ENCODE data around the gene PALS1. TPM values are rescaled to one million over a fixed set of nuclear protein-coding genes. Genes with fewer than 3 reads are reported as not detected.
"Not testable (repeated sequence)": the region's sequence is repeated elsewhere in the genome, so short reads cannot be mapped to it uniquely, and the experiment has no call there.

Gene PALS1
- total RNA-seq, 8 experiments from 2014 or later, result 10.0 to 35.9 (median 20.5) TPM

DNA sequence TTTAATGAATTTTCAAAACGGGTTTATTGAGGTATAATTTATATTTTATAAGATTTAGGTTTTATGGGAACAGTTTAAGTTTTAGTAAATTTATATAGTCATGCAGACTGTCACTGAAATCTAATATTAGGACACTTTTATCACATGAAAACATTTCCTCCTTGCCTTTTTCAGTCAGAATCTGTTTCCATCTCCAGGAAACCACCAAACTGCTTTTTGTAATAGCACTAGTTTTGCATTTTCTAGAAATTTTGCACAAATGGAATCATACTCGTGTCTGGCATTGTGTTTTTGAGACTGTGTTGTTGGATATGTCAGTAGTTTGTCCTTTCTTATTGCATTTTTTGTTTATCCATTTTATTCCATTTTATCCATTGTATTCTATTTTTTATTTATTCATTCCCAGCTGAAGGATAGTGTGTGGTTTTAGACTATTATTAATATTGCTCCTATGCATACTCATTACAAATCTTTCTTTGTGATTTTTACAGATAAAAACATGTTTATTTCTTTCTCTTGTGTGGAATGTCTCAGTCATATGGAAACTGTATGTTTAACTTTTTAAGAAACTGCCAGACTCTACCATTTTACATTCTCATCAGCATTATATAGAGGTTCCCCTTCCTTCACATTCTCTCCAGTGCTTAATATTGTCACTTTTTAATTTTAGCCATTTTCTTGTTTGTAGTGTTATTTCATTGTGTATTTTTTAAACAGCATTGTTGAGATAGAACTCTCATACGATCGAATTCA, 26.5 kb downstream of the PALS1 start:
- Histone ChIP-seq H3K4me3 (peak overlapping the region; percentile 7 to 33 (median 28)), H3K27ac (peak overlapping the region; percentile 56 to 62), H3K4me1 (replicated peaks in 1 of 2) (peaks cover 12 to 35% of the 10 kb centered on the region in 2 donors)
- no peak for ATAC-seq (replicated peaks in 6 of 8)
- WGBS, 10 experiments, result 0 to 94% (median 28%) methylated on average over 1 to 4 of the region's 4 CpGs
- in situ Hi-C loops (cut with MboI; ENCODE audit: low pct_unique_long_range_greater_than_20kb in 2 of 9, low sequenced_read_pairs in 9 of 9, unreplicated experiment in 9 of 9), result no loop called here

DNA sequence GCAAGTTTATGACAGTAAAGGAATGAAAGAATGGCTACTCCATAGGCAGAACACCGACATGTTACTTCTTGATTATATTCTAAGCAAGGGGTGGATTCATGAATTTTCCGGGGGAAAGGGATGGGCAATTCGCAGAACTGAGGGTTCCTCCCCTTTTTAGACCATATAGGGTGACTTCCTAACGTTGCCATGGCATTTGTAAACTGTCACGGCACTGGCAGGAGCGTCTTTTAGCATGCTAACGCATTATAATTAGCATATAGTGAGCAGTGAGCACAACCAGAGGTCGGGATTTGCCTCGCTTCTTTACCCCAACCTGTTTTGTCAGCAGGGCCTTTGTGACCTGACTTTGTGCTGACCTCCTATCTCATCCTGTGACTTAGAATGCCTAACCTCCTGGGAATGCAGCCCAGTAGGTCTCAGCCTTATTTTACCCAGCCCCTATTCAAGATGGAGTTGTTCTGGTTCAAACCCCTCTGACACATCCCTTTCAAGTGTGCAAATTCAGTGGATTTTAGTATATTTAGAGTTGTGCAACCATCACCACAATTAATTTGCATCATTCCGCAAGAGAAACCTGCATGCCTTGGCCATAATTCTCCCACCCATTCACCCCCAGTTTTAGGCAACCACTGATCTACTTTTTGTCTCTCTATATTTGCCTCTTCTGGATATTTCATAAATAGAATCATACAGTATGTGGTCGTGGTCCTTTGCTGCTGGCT, 27.4 kb downstream of the PALS1 start:
- ATAC-seq (replicated peaks in 6 of 8), result peak; percentile 74 to 95 (median 83)
- Histone ChIP-seq H3K4me1 (replicated peaks in 1 of 2) (peaks cover 12 to 35% of the 10 kb centered on the region in 2 donors), H3K27ac (peak overlapping the region; percentile 56 to 62), H3K4me3 (peak overlapping the region; percentile 7 to 33 (median 28))
- 0 to 77% (median 12%) methylated on average over 1 to 9 of the region's 11 CpGs for WGBS, 10 experiments
- in situ Hi-C loops (cut with MboI; ENCODE audit: low pct_unique_long_range_greater_than_20kb in 2 of 9, low sequenced_read_pairs in 9 of 9, unreplicated experiment in 9 of 9), result no loop called here

DNA sequence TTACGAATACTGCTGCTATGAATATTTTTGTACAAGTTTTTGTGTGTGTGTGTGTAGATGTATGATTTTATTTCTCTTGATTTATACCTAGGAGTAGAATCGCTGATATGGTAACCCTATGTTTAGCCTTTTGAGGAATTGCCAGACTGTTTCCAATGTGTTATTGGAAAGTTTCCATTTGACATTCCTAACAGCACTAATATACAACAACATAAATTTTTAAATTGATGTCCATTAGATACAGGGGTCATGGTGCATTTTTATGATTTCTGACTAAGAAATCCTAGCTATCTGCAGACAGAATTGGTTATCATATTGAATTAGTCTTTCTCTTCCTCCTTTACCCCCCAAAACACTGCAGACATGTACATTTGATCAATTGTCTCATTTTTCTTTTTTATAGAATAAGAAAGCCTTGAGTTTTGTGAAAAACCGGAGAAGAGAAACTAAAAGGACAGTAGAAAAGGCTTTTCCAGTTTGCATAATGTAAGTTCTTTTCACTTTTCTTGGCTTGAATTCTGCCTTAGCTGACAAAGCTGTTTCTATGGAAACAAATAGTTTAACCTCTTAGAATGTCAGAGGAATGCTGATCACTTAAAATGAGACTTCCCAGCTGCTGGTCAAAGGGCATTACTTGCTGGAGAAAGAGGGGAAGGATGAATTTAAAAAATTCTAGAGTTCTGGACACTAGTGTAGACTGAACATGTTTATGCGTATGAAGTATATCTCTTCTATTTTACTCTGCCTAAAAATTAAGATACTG, 28.2 kb downstream of the PALS1 start:
- peaks cover 12 to 35% of the 10 kb centered on the region in 2 donors for H3K4me1 ChIP-seq (replicated peaks in 1 of 2)
- 11 to 90% (median 38%) methylated on average over 1 to 4 of the region's 4 CpGs for WGBS, 10 experiments
- peak overlapping the region in 1 of 2 donors; percentile 76 for H3K27ac ChIP-seq
- no peak overlapping the region for H3K4me3 ChIP-seq
- peak; percentile 21 to 84 (median 54) for ATAC-seq (replicated peaks in 6 of 8)
- in situ Hi-C loops (cut with MboI; ENCODE audit: low pct_unique_long_range_greater_than_20kb in 2 of 9, low sequenced_read_pairs in 9 of 9, unreplicated experiment in 9 of 9), result no loop called here

DNA sequence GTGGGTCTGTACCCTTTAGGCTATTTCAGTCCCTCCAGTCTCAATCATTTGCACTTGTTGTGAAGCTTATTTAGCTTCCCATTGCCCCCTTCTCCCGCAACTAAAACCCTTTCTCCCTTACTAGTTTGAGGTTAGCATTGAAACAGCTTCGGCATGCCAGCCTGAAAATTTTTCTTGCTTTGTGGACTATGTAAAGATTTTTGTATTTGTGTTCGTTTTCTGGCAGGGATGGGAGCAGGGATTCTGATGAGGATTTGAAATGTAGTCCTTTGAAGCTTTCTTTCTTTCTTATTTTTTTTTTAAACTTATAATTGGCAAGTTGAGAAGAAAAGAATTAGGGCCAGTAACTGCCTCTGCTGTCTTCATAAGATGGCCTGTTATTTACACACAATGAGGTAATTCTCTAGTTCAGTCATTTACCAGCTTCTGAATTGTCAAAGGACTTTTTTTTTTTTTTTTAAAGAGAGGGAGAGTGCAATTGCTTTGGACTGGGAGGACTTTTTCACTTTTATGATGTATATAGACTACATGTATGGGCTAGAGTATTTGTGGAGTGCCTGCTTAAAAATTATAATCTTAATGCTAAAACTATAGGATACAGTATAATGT, 29.0 kb downstream of the PALS1 start:
- in situ Hi-C loops (cut with MboI; ENCODE audit: low pct_unique_long_range_greater_than_20kb in 2 of 9, low sequenced_read_pairs in 9 of 9, unreplicated experiment in 9 of 9), result no loop called here
- peak in 5 of 8 experiments; percentile 21 to 66 (median 38) for ATAC-seq (replicated peaks in 6 of 8)
- Histone ChIP-seq H3K4me3 (no peak overlapping the region), H3K27ac (peak overlapping the region; percentile 17 to 76), H3K4me1 (replicated peaks in 1 of 2) (peaks cover 12 to 35% of the 10 kb centered on the region in 2 donors)
- WGBS, 10 experiments, result 0 to 63% (median 6%) methylated on average over 1 to 3 of the region's 3 CpGs; no CpG with 5 or more reads in 1 of the 10 experiments

DNA sequence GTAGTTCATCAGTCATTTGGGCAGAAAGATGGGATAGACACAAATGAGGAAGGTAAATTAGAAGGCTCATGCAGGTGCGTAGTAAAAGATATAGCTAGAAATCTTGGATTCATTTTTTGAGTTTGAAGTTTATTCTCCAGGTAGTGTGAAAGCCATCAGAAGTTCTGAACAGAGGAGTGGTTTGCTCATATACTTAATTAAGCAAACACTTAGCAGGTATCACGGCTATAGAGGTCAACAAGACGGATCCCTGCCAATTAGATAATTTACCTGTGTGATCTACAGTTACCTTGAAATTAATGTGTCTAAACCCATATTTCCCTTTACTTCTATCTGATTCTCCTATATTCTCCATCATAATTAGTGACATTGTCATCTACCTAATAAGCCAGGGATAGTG, 29.7 kb downstream of the PALS1 start:
- ATAC-seq (replicated peaks in 6 of 8), result no peak
- WGBS, 10 experiments, result 62 to 100% (median 81%) methylated on average over 2 to 3 of the region's 3 CpGs
- peaks cover 12 to 35% of the 10 kb centered on the region in 2 donors for H3K4me1 ChIP-seq (replicated peaks in 1 of 2)
- no peak overlapping the region for H3K4me3 ChIP-seq
- H3K27ac ChIP-seq, result no peak overlapping the region
- in situ Hi-C loops (cut with MboI; ENCODE audit: low pct_unique_long_range_greater_than_20kb in 2 of 9, low sequenced_read_pairs in 9 of 9, unreplicated experiment in 9 of 9), result no loop called here

DNA sequence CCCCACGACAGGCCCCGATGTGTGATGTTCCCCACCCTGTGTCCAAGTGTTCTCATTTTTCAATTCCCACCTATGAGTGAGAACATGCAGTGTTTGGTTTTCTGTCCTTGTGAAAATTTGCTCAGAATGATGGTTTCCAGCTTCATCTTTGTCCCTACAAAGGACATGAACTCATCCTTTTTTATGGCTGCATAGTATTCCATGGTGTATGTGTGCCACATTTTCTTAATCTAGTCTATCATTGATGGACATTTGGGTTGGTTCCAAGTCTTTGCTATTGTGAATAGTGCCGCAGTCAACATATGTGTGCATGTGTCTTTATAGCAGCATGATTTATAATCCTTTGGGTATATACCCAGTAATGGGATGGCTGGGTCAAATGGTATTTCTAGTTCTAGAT, 32.0 kb downstream of the PALS1 start:
- 100% methylated on average over 1 to 3 of the region's 3 CpGs; no CpG with 5 or more reads in 8 of the 10 experiments for WGBS, 10 experiments
- H3K27ac ChIP-seq; in situ Hi-C loops (cut with MboI; ENCODE audit: low pct_unique_long_range_greater_than_20kb in 2 of 9, low sequenced_read_pairs in 9 of 9, unreplicated experiment in 9 of 9); ATAC-seq (replicated peaks in 6 of 8); H3K4me3 ChIP-seq: not testable (repeated sequence)
- H3K4me1 ChIP-seq (replicated peaks in 1 of 2), result peaks cover 20 to 32% of the 10 kb centered on the region in 2 donors

DNA sequence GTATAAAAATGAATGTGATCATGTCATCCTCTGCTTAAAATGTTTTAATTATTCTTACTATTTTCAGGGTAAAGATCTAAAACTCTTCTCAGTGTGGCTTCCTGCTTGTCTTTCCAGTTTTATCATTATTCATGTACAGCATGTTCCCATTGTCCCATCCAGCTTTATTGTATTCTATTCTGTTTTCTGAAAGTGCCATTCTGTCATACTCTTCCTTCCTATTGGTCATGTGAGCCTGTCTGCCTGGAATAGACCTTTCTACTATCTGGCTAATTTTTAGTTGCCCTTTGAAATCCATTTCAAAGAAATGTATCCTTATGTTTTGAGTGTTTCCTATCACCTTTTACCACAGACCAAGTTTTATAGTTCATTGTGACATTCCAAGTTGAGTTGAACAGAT, 34.9 kb downstream of the PALS1 start:
- in situ Hi-C loops (cut with MboI; ENCODE audit: low pct_unique_long_range_greater_than_20kb in 2 of 9, low sequenced_read_pairs in 9 of 9, unreplicated experiment in 9 of 9), result loop anchor here in 4 of 9 experiments (25.0 kb wide), 1 partner anchor 114 kb away; no protein-coding TSS in a partner anchor
- peak in 1 of 8 experiments; percentile 37 for ATAC-seq (replicated peaks in 6 of 8)

DNA sequence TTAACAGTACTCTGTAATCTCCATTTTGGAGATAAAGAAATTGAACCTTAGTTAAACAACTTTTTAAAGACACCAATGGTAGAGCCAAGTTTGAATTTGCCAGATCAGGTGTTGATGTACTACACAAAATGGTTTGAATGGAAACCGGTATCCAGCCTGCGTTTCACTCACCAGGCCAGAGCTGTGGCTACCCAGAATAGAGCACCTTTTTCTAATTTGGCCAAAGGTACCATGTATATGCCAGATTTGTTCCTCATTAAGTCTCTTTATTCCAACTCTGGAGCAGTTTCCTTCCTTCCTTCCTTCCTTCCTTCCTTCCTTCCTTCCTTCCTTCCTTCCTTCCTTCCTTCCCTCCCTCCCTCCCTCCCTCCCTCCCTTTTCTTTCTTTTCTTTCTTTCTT, 39.3 kb downstream of the PALS1 start:
- no peak overlapping the region for H3K4me3 ChIP-seq
- in situ Hi-C loops (cut with MboI; ENCODE audit: low pct_unique_long_range_greater_than_20kb in 2 of 9, low sequenced_read_pairs in 9 of 9, unreplicated experiment in 9 of 9), result loop anchor here in 4 of 9 experiments (25.0 kb wide), 1 partner anchor 118 kb away; no protein-coding TSS in a partner anchor
- H3K27ac ChIP-seq, result no peak overlapping the region
- no peak for ATAC-seq (replicated peaks in 6 of 8)
- H3K4me1 ChIP-seq (replicated peaks in 1 of 2), result peaks cover 5 to 19% of the 10 kb centered on the region in 2 donors
- 83 to 100% methylated on average over 2 of the region's 2 CpGs; no CpG with 5 or more reads in 8 of the 10 experiments for WGBS, 10 experiments

More for the DNA sequence above, 34.9 kb downstream of the PALS1 start:
- no peak overlapping the region for H3K27ac ChIP-seq
- H3K4me1 ChIP-seq (replicated peaks in 1 of 2), result peaks cover 5 to 11% of the 10 kb centered on the region in 2 donors
- H3K4me3 ChIP-seq, result no peak overlapping the region

DNA sequence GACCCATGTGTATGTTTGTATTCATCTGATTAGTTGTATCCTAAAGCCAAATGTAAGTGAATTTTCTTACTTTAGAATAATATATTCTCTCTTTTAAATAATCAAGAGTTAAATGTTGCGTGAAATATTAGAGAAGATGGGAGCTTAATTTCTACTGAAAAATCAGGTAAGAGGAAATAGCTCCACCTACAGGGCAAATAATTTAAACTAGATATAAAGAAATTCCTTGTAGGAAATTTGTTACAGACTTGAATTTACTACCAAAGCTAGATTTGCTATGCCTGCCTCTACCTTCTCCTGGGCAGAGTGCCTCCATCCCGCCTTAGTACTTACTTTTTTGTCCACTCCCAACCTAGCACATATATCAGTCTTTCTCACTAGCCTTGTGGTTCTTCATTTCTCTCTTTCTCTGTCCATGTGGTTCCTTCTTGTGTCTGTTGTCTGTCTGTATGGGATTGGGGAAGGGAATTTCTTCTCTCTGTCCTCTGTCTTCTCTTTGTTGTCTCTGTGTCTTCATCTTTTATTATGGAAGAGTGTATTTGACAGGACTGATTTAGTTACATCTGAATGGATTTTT, 44.7 kb downstream of the PALS1 start:
- Histone ChIP-seq H3K4me3 (no peak overlapping the region), H3K4me1 (replicated peaks in 1 of 2) (peaks cover 0 to 8% of the 10 kb centered on the region in 2 donors), H3K27ac (no peak overlapping the region)
- in situ Hi-C loops (cut with MboI; ENCODE audit: low pct_unique_long_range_greater_than_20kb in 2 of 9, low sequenced_read_pairs in 9 of 9, unreplicated experiment in 9 of 9), result loop anchor here in 4 of 9 experiments (25.0 kb wide), 1 partner anchor 124 kb away; no protein-coding TSS in a partner anchor
- no peak for ATAC-seq (replicated peaks in 6 of 8)
- 5 to 92% (median 40%) methylated on average over 1 to 2 of the region's 2 CpGs; no CpG with 5 or more reads in 1 of the 10 experiments for WGBS, 10 experiments

Other genes with a start within 250 kb of the PALS1 start
- under 1 TPM in 5 of 8 experiments, not detected in 3; 0.05 to 0.54 (median 0.45) TPM for gene GARIN2, start 52.0 kb upstream of the PALS1 start, total RNA-seq
- 100 to 1,000 TPM in 6 of 8 experiments, 10 to 100 TPM in 2; 75.7 to 176 (median 115) TPM for gene ATP6V1D, start 118.4 kb downstream of the PALS1 start, total RNA-seq
- gene EIF2S1, start 118.9 kb downstream of the PALS1 start, total RNA-seq, result 100 to 1,000 TPM in 4 of 8 experiments, 10 to 100 TPM in 4; 81.3 to 176 (median 105) TPM
- 1 to 10 TPM in 2 of 8 experiments, under 1 TPM in 3, not detected in 3; 0.22 to 2.1 (median 0.82) TPM for gene PLEK2, start 170.7 kb downstream of the PALS1 start, total RNA-seq
- 10 to 100 TPM in 1 of 8 experiments, 1 to 10 TPM in 3, under 1 TPM in 4; 0.38 to 13.3 (median 0.93) TPM for gene TMEM229B, start 247.3 kb downstream of the PALS1 start, total RNA-seq